Brain microvascular endothelial cell (primary cell): ENCODE measurements around the gene RNPEPL1.

Source experiments
- DNase-seq: peaks from one replicate; pipeline ENCODE4 v3.0.0-alpha.2; 2020
- H3K27ac ChIP-seq: fragments of 250-450 bp; sonication (Bioruptor Pico); 2 replicates; pipeline ENCODE4 v1.5.1; 2020; ENCODE audit warnings: mild to moderate bottlenecking, moderate library complexity
- H3K27me3 ChIP-seq: fragments of 250-450 bp; sonication (Bioruptor Pico); replicated peaks from 2 replicates; pipeline ENCODE4 v1.5.1; 2020; ENCODE audit warnings: mild to moderate bottlenecking
- H3K36me3 ChIP-seq: fragments of 250-450 bp; sonication (Bioruptor Pico); replicated peaks from 2 replicates; pipeline ENCODE4 v1.5.1; 2020; ENCODE audit warnings: mild to moderate bottlenecking
- H3K4me3 ChIP-seq: 2 replicates; pipeline ENCODE4 v1.5.1; 2011; ENCODE audit warnings: low read depth, mild to moderate bottlenecking, control low read depth, low read length, moderate library complexity
- CTCF ChIP-seq: IDR thresholded peaks from 2 replicates; pipeline ENCODE4 v1.5.1; 2011; ENCODE audit warnings: low read depth, mild to moderate bottlenecking, moderate library complexity, low read length, control low read depth, inconsistent platforms; ENCODE audit errors: missing control alignments
- in situ Hi-C: cut with HindIII; loops from 2 replicates; pipeline ENCODE4 v1.10.0; 2017; ENCODE audit warnings: low sequenced_read_pairs, low pct_ligation_motif_present

Gene RNPEPL1

GRCh38 chr2:240586198-240586918 is 18.1 kb downstream of the RNPEPL1 start, which contains the start of gene CAPN10:
TSS of gene CAPN10 (plus strand) at chr2:240586734. CDS start at chr2:240586912, 178 bp downstream.
- H3K4me3 ChIP-seq, result peak within 1 kb of the TSS; percentile 96
- peak within 1 kb of the TSS; percentile 90 for H3K27ac ChIP-seq
- peak; percentile 95 for DNase-seq
- H3K27me3 ChIP-seq, result no peaks in the 10 kb centered on the region
- in situ Hi-C loops, result no loop called here
- no peak for TF ChIP-seq CTCF
- H3K36me3 ChIP-seq, result peaks cover 2% of the 10 kb centered on the region

GRCh38 chr2:240586919-240587800 is 18.9 kb downstream of the RNPEPL1 start:
- peaks cover 2% of the 10 kb centered on the region for H3K36me3 ChIP-seq
- no peak for TF ChIP-seq CTCF
- in situ Hi-C loops, result no loop called here
- H3K27me3 ChIP-seq, result no peaks in the 10 kb centered on the region
- H3K27ac ChIP-seq, result no peak overlapping the region
- peak overlapping the region; percentile 96 for H3K4me3 ChIP-seq
- DNase-seq, result no peak

- H3K4me3 ChIP-seq, result peak overlapping the region; percentile 96
Observed at GRCh38 chr2:240588006-240588655, 19.8 kb downstream of the RNPEPL1 start.

GRCh38 chr2:240588669-240589068 is 20.4 kb downstream of the RNPEPL1 start:
- Histone ChIP-seq H3K4me3 (no peak overlapping the region), H3K27me3 (no peaks in the 10 kb centered on the region), H3K27ac (no peak overlapping the region), H3K36me3 (peaks cover 2% of the 10 kb centered on the region)
- TF ChIP-seq CTCF, result no peak
- DNase-seq, result no peak
- in situ Hi-C loops, result no loop called here

More at GRCh38 chr2:240588006-240588655, 19.8 kb downstream of the RNPEPL1 start:
- no peak for TF ChIP-seq CTCF
- Histone ChIP-seq H3K27me3 (no peaks in the 10 kb centered on the region), H3K27ac (no peak overlapping the region), H3K36me3 (peaks cover 2% of the 10 kb centered on the region)
- no peak for DNase-seq
- in situ Hi-C loops, result no loop called here

- Histone ChIP-seq H3K4me3 (no peak overlapping the region), H3K27ac (no peak overlapping the region), H3K36me3 (peaks cover 2% of the 10 kb centered on the region), H3K27me3 (no peaks in the 10 kb centered on the region)
- no peak for TF ChIP-seq CTCF
- in situ Hi-C loops, result no loop called here
- no peak for DNase-seq
Observed at GRCh38 chr2:240589375-240589774, 21.1 kb downstream of the RNPEPL1 start.
